GM18505 (cell line): ENCODE measurements around the gene CSAD.

Experiments used
- ATAC-seq: cut with Tn5 transposase; IDR thresholded peaks from one replicate; pipeline ENCODE4 v1.9.1; 2021; ENCODE audit not compliant: unreplicated experiment
- POLR2A ChIP-seq: IDR thresholded peaks from 4 replicates; pipeline ENCODE4 v1.6.1; 2011; ENCODE audit warnings: borderline replicate concordance; ENCODE audit not compliant: insufficient read depth, insufficient read length; ENCODE audit errors: extremely low read depth

The CSAD gene

GRCh38 chr12:53147181-53147580 is 33.5 kb downstream of the CSAD start:
- ATAC-seq = no peak

GRCh38 chr12:53145383-53146260 is 35.1 kb downstream of the CSAD start:
- ATAC-seq = no peak
- TF ChIP-seq POLR2A = no peak

More at GRCh38 chr12:53147181-53147580, 33.5 kb downstream of the CSAD start:
- no peak for TF ChIP-seq POLR2A

GRCh38 chr12:53143355-53143754 is 37.4 kb downstream of the CSAD start:
- ATAC-seq = no peak
- TF ChIP-seq POLR2A = no peak

- no peak for ATAC-seq
- TF ChIP-seq POLR2A = no peak
Observed at GRCh38 chr12:53133722-53134121, 47.0 kb downstream of the CSAD start.

- ATAC-seq = no peak
- no peak for TF ChIP-seq POLR2A
Observed at GRCh38 chr12:53131844-53132243, 48.9 kb downstream of the CSAD start.

GRCh38 chr12:53128780-53129569 is 51.8 kb downstream of the CSAD start:
- no peak for ATAC-seq

GRCh38 chr12:53127169-53127568 is 53.6 kb downstream of the CSAD start:
- ATAC-seq = no peak
- TF ChIP-seq POLR2A = no peak

More at GRCh38 chr12:53128780-53129569, 51.8 kb downstream of the CSAD start:
- no peak for TF ChIP-seq POLR2A

GRCh38 chr12:53124352-53124723 is 56.4 kb downstream of the CSAD start:
- TF ChIP-seq POLR2A = no peak
- no peak for ATAC-seq

- ATAC-seq = no peak
- no peak for TF ChIP-seq POLR2A
Observed at GRCh38 chr12:53123578-53124351, 57.0 kb downstream of the CSAD start.

GRCh38 chr12:53122961-53123468 is 57.7 kb downstream of the CSAD start:
- no peak for ATAC-seq
- TF ChIP-seq POLR2A = no peak

- no peak for TF ChIP-seq POLR2A
- ATAC-seq = no peak
Observed at GRCh38 chr12:53120685-53121525, 59.8 kb downstream of the CSAD start.

- TF ChIP-seq POLR2A = no peak
- no peak for ATAC-seq
Observed at GRCh38 chr12:53118751-53119300, 61.9 kb downstream of the CSAD start.
